Measurements from ENCODE around the gene UFSP2. TPM values are rescaled to one million over a fixed set of nuclear protein-coding genes. Genes with fewer than 3 reads are reported as not detected.

UFSP2 gene
- total and polyA plus RNA-seq, 4 donors = 12.2 to 17.2 (median 14.7) TPM

GRCh38 chr4:185437809-185438208, 12.0 kb upstream of the UFSP2 start (continued):
- TF ChIP-seq HNF4A (conservative IDR thresholded peaks at IDR 0.05) = no peak
- TF ChIP-seq RAD21 (IDR thresholded peaks at IDR 0.05) = no peak
- no peak for TF ChIP-seq GABPA (IDR thresholded peaks at IDR 0.05 in 1 of 2, conservative IDR thresholded peaks at IDR 0.05 in 1 of 2)
- no peak for TF ChIP-seq SP1 (IDR thresholded peaks at IDR 0.05)
- no peak for TF ChIP-seq TAF1 (conservative IDR thresholded peaks at IDR 0.05)
- no peak for TF ChIP-seq ZBTB33 (IDR thresholded peaks at IDR 0.05)

GRCh38 chr4:185435466-185435865, 9.7 kb upstream of the UFSP2 start:
- no peaks in the 10 kb centered on the region for H3K27me3 ChIP-seq (ENCODE audit: control insufficient read depth in 4 of 4, insufficient read depth in 4 of 4, low read length in 3 of 4)
- no peaks in the 10 kb centered on the region for H3K9me3 ChIP-seq (ENCODE audit: control insufficient read depth in 4 of 4, low read length in 3 of 4)
- H3K9ac ChIP-seq (ENCODE audit: low read depth in 1 of 2, low read length in 2 of 2) = no peak overlapping the region
- no peak for TF ChIP-seq CTCF (IDR thresholded peaks at IDR 0.05; ENCODE audit: low read depth, low read length, missing input control)
- TF ChIP-seq TAF1 (conservative IDR thresholded peaks at IDR 0.05) = no peak
- no peak for TF ChIP-seq FOXA1 (IDR thresholded peaks at IDR 0.05)
- no peak for TF ChIP-seq HNF4G (IDR thresholded peaks at IDR 0.05)
- no peak for TF ChIP-seq GABPA (IDR thresholded peaks at IDR 0.05 in 1 of 2, conservative IDR thresholded peaks at IDR 0.05 in 1 of 2)
- no peak for TF ChIP-seq YY1 (IDR thresholded peaks at IDR 0.05)
- TF ChIP-seq REST (IDR thresholded peaks at IDR 0.05) = no peak
- TF ChIP-seq RXRA (IDR thresholded peaks at IDR 0.05) = no peak
- TF ChIP-seq MAX (IDR thresholded peaks at IDR 0.05) = no peak
- TF ChIP-seq JUND (IDR thresholded peaks at IDR 0.05) = no peak
- TF ChIP-seq RAD21 (IDR thresholded peaks at IDR 0.05) = no peak
- TF ChIP-seq FOXA2 (IDR thresholded peaks at IDR 0.05) = no peak
- TF ChIP-seq HNF4A (conservative IDR thresholded peaks at IDR 0.05) = no peak
- no peak for TF ChIP-seq ZBTB33 (IDR thresholded peaks at IDR 0.05)
- TF ChIP-seq NR2F2 (IDR thresholded peaks at IDR 0.05) = no peak
- no peak for TF ChIP-seq SP1 (IDR thresholded peaks at IDR 0.05)
- DNase-seq (ENCODE audit: low spot score) = no peak
- no peak overlapping the region for H3K27ac ChIP-seq (ENCODE audit: low read depth in 1 of 2, low read length in 2 of 2)
- no peaks in the 10 kb centered on the region for H3K4me1 ChIP-seq (ENCODE audit: control insufficient read depth in 4 of 4, insufficient read depth in 4 of 4, low read length in 3 of 4)
- H3K4me3 ChIP-seq (ENCODE audit: low read depth in 1 of 3, low read length in 3 of 3) = no peak overlapping the region
- no peaks in the 10 kb centered on the region for H3K36me3 ChIP-seq (ENCODE audit: control insufficient read depth in 4 of 4, insufficient read depth in 3 of 4, low read depth in 1 of 4, low read length in 3 of 4)

All from liver (tissue), 9 donors.